BLaER1 treated with 17β-estradiol and CSF1 and Interleukin-3, amounts not matched to agents 10 nM and 100 nM (cell line): ENCODE results near the gene DMAC1.

Experiments used
- H3K27ac ChIP-seq, 11 experiments: shearing (Covaris generic); formaldehyde crosslinking; 2 replicates each; pipeline ENCODE4 v1.8.1; 2022
- H3K27me3 ChIP-seq, 11 experiments: shearing (Covaris generic); formaldehyde crosslinking; 2 replicates each; pipeline ENCODE4 v1.8.1; 2022
- H3K36me3 ChIP-seq, 11 experiments: shearing (Covaris generic); formaldehyde crosslinking; 2 replicates each; pipeline ENCODE4 v1.8.1; 2022
- H3K4me1 ChIP-seq, 10 experiments: shearing (Covaris generic); formaldehyde crosslinking; 2 replicates each; pipeline ENCODE4 v1.8.1; 2022
- H3K4me2 ChIP-seq, 11 experiments: shearing (Covaris generic); formaldehyde crosslinking; 2 replicates each; pipeline ENCODE4 v1.8.1; 2022
- H3K4me3 ChIP-seq, 10 experiments: shearing (Covaris generic); formaldehyde crosslinking; 2 replicates each; pipeline ENCODE4 v1.8.1; 2022
- H3K9ac ChIP-seq, 11 experiments: shearing (Covaris generic); formaldehyde crosslinking; 2 replicates each; pipeline ENCODE4 v1.8.1; 2022
- H3K9me3 ChIP-seq, 11 experiments: shearing (Covaris generic); formaldehyde crosslinking; replicated peaks in 1 of 11; 2 replicates each; pipeline ENCODE4 v1.8.1; 2022
- H4K20me1 ChIP-seq, 11 experiments: shearing (Covaris generic); formaldehyde crosslinking; 2 replicates each; pipeline ENCODE4 v1.8.1; 2022
- Cebpa-rat ChIP-seq, 11 experiments: shearing (Covaris generic); IDR thresholded peaks; 2 replicates each; pipeline ENCODE4 v1.8.1; 2022

Gene DMAC1

GRCh38 chr9:7777771-7778170, 21.8 kb downstream of the DMAC1 start:
- no peak overlapping the region for H3K4me3 ChIP-seq
- H3K4me2 ChIP-seq = no peak overlapping the region
- H4K20me1 ChIP-seq = no peaks in the 10 kb centered on the region
- peaks cover 0 to 9% (median 0%) of the 10 kb centered on the region in 10 experiments; a peak in 5 of 20 replicates for H3K4me1 ChIP-seq
- H3K36me3 ChIP-seq = no peaks in the 10 kb centered on the region
- H3K27me3 ChIP-seq = no peaks in the 10 kb centered on the region
- H3K27ac ChIP-seq = no peak overlapping the region
- H3K9ac ChIP-seq = no peak overlapping the region
- TF ChIP-seq Cebpa-rat (IDR thresholded peaks at IDR 0.05) = no peak
- no peaks in the 10 kb centered on the region for H3K9me3 ChIP-seq

- Histone ChIP-seq H3K9ac (no peak overlapping the region), H3K27ac (no peak overlapping the region), H4K20me1 (no peaks in the 10 kb centered on the region), H3K4me1 (no peaks in the 10 kb centered on the region), H3K9me3 (peaks cover 5 to 24% (median 14%) of the 10 kb centered on the region in 11 experiments), H3K4me2 (no peak overlapping the region), H3K27me3 (no peaks in the 10 kb centered on the region), H3K4me3 (no peak overlapping the region), H3K36me3 (no peaks in the 10 kb centered on the region)
- no peak for TF ChIP-seq Cebpa-rat (IDR thresholded peaks at IDR 0.05)
Measured at GRCh38 chr9:7770111-7770510, 29.5 kb downstream of the DMAC1 start.

GRCh38 chr9:7762600-7762999, 37.0 kb downstream of the DMAC1 start:
- H3K27ac ChIP-seq = no peak overlapping the region
- H4K20me1 ChIP-seq = no peaks in the 10 kb centered on the region
- peak overlapping the region in 3 of 11 experiments; percentile 4 to 61 (median 55); a peak in 5 of 22 replicates for H3K4me2 ChIP-seq
- H3K9me3 ChIP-seq = peaks cover 16 to 34% (median 22%) of the 10 kb centered on the region in 11 experiments
- no peaks in the 10 kb centered on the region for H3K36me3 ChIP-seq
- no peak overlapping the region for H3K4me3 ChIP-seq
- peaks cover 0 to 39% (median 16%) of the 10 kb centered on the region in 10 experiments; a peak in 18 of 20 replicates for H3K4me1 ChIP-seq
- H3K9ac ChIP-seq = no peak overlapping the region
- no peaks in the 10 kb centered on the region for H3K27me3 ChIP-seq
- TF ChIP-seq Cebpa-rat (IDR thresholded peaks at IDR 0.05) = no peak

- Histone ChIP-seq H3K9me3 (peaks cover 10 to 18% (median 13%) of the 10 kb centered on the region in 11 experiments), H3K4me1 (peaks cover 0 to 48% (median 16%) of the 10 kb centered on the region in 10 experiments; a peak in 18 of 20 replicates), H3K4me2 (peak overlapping the region; percentile 14 to 73 (median 55); a peak in 20 of 22 replicates), H4K20me1 (no peaks in the 10 kb centered on the region), H3K27me3 (no peaks in the 10 kb centered on the region), H3K4me3 (no peak overlapping the region; a peak in 1 of 20 replicates), H3K27ac (peak overlapping the region in 4 of 11 experiments; percentile 50 to 64 (median 60); a peak in 8 of 22 replicates), H3K9ac (peak overlapping the region in 2 of 11 experiments; percentile 1 to 28; a peak in 1 of 22 replicates), H3K36me3 (no peaks in the 10 kb centered on the region)
- TF ChIP-seq Cebpa-rat (IDR thresholded peaks at IDR 0.05) = peak in 4 of 11 experiments; percentile 32 to 56 (median 44); a peak in 2 of 22 replicates
Measured at GRCh38 chr9:7760014-7760415, 39.6 kb downstream of the DMAC1 start.

GRCh38 chr9:7756088-7756487, 43.5 kb downstream of the DMAC1 start:
- Histone ChIP-seq H3K27me3 (no peaks in the 10 kb centered on the region), H3K4me1 (peaks cover 0 to 26% (median 15%) of the 10 kb centered on the region in 10 experiments; a peak in 18 of 20 replicates), H3K4me3 (no peak overlapping the region), H4K20me1 (no peaks in the 10 kb centered on the region), H3K9me3 (no peaks in the 10 kb centered on the region), H3K27ac (no peak overlapping the region), H3K9ac (no peak overlapping the region), H3K36me3 (no peaks in the 10 kb centered on the region), H3K4me2 (peak overlapping the region in 3 of 11 experiments; percentile 4 to 24 (median 14); a peak in 3 of 22 replicates)
- no peak for TF ChIP-seq Cebpa-rat (IDR thresholded peaks at IDR 0.05)

GRCh38 chr9:7752481-7752880, 47.1 kb downstream of the DMAC1 start:
- Histone ChIP-seq H4K20me1 (no peaks in the 10 kb centered on the region), H3K4me2 (no peak overlapping the region), H3K4me1 (peaks cover 0 to 12% (median 0%) of the 10 kb centered on the region in 10 experiments; a peak in 3 of 20 replicates), H3K27me3 (no peaks in the 10 kb centered on the region), H3K4me3 (no peak overlapping the region), H3K9me3 (peaks cover 0 to 6% (median 0%) of the 10 kb centered on the region in 11 experiments; a peak in 2 of 22 replicates), H3K36me3 (no peaks in the 10 kb centered on the region), H3K27ac (no peak overlapping the region), H3K9ac (no peak overlapping the region)
- no peak for TF ChIP-seq Cebpa-rat (IDR thresholded peaks at IDR 0.05)
